Raji (cell line): Measurements from ENCODE around the gene PDGFD.

Source experiments
- POLR2A ChIP-seq: IDR thresholded peaks from 2 replicates; pipeline ENCODE4 v1.6.1; 2011; ENCODE audit warnings: low read depth, low read length, control low read depth; ENCODE audit not compliant: insufficient read depth

PDGFD gene

GRCh38 chr11:103978616-103979595 is 185.0 kb downstream of the PDGFD start:
- no peak for TF ChIP-seq POLR2A

DNA sequence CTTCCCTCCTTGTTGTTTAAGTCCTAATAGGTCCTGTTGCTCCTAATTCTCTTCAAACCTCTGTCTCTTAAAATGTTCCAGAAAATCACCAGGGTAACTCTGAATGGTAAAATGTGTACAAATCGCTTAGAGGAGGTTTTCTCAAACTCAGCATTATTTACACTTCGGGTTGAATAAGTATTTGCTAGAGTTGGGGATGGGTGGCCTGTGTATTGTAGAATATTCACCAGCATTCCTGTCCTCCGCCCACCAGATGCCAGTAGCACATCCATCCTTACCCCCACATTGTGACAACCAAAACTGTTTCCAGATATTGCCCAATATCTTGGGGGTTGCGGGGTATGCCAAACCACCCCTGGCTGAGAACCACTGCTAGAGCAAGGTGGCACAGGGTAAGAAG is 191.9 kb downstream of the PDGFD start:
- TF ChIP-seq POLR2A: no peak

GRCh38 chr11:103970701-103971249 is 193.2 kb downstream of the PDGFD start:
- TF ChIP-seq POLR2A: no peak

GRCh38 chr11:103968685-103969084 is 195.3 kb downstream of the PDGFD start:
- TF ChIP-seq POLR2A: no peak

GRCh38 chr11:103967985-103968384 is 196.0 kb downstream of the PDGFD start:
- no peak for TF ChIP-seq POLR2A

DNA sequence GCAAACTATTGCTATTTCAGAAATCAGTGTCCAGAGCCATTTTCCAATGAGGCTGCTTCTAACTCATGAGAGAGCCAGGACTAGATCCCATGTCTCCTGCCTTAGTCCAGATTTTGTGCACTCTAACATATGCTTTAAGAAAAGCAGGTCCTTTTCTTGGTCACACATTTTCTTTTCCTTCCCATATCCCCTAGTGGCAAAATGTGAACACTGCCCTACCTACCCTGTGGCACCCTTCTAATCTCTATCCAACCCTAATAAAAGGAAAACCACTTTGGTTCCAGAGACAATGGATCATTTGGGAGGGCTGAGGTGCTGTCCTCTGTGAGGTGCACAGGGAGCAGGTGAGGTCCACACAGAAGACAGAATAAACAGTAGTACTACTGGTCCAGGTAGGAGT is 199.6 kb downstream of the PDGFD start:
- no peak for TF ChIP-seq POLR2A

DNA sequence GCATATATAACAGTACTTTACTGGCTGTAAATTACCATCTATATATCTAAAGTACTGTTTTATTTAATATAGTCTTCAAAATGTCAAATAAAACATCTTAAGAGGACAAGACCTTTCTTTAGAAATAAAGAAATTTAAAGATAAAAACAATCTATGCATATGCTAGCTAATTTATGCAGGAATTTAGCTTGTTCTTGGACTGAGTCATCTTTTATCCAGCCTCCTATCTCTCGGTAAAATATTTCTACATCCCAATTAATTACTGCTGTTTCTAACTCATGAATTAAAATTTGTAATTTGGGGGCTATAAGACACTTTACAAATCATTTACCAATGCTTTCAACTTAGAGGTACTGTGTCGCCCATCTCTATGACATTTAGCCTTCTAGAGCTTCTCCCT is 200.3 kb downstream of the PDGFD start:
- TF ChIP-seq POLR2A: no peak

DNA sequence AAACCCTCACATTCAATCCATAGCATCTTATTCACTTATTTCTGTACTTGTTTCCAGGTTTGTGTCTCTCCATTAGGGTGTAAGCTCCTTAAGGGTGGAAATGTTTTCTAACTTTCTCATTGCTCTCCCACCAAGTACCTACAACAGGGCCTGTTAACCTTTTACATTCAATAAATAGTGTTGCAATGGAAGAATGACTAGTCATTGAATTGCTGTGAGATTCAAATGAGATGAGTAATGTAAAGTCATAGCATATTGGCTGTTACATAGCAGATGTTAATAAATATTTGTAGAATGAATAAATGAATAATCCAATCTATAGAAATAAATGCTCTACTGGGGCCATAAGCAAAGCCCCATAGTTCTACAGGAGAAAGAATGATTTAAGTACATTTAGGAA is 202.9 kb downstream of the PDGFD start:
- TF ChIP-seq POLR2A: no peak

DNA sequence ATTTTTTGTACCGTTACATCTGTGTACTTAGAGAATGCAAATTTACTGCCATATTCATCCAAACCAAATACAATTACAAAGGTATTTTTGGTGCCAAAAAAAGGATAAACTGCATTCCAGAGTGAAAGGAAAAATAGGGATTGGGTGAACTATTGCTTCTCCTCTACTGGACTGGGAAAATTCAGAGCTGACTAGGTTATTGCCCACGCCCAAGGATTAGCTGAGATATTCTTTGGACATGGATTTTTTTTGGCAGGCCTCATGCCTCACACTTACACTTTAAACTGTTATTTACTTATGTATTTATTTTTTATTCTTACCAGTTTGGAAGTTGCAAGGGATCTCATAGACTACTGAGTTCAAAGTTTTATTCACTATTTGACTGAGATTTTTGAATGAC is 203.8 kb downstream of the PDGFD start:
- TF ChIP-seq POLR2A: no peak

GRCh38 chr11:103959279-103959942 is 204.5 kb downstream of the PDGFD start:
- TF ChIP-seq POLR2A: no peak

DNA sequence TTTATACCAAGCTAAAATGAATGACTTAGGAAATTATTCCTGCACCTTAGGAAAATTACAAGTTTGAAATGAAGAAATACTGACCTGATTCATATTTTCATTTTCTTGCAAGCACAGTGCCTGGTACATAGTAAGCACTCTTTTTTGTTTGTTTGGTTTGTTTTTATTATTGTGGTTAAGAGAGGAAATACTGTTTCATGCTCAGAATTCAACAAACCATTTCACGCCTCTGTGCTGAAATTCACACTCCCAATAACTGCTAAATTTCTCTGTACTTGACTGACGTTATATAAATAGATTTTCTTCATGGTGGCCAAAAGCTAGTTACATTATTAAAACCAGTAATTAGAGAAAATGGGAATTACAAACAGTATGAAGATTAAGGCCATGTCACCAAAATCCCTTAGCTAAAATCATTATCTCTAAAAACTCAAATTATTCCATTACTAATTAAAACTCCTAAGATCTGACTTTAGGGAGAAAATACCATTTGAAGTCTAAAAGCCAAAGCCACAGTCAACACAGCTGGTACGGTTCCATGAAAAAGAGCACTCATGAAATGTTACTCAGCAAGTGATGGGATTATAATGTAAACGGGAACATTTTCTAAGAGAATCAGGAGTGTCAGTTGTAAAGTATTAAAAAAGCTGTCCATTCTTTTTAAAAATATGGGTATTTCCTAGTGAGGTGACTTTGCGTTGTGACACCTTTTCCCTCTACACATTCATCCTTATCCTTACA is 205.3 kb downstream of the PDGFD start:
- TF ChIP-seq POLR2A: no peak

GRCh38 chr11:103953797-103954486 is 210.0 kb downstream of the PDGFD start:
- no peak for TF ChIP-seq POLR2A

DNA sequence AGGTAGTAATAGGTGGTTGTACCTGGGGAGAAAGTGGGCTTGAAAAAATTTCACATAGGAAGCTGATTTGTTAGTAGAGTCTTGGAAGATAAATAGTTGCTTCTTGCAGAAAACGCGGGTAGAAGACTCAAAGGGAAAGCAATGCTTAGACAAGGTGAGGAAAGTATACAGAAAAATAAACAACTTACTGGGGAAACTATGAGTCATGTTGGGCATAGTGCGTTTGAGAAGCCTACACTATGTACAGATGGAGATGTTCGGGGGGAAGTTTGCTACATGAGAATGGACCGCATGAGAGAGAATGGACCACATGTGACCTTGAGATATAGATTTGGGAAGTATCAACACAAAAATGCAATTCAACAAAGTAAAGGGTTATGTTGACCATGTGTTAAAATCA is 214.2 kb downstream of the PDGFD start:
- no peak for TF ChIP-seq POLR2A

DNA sequence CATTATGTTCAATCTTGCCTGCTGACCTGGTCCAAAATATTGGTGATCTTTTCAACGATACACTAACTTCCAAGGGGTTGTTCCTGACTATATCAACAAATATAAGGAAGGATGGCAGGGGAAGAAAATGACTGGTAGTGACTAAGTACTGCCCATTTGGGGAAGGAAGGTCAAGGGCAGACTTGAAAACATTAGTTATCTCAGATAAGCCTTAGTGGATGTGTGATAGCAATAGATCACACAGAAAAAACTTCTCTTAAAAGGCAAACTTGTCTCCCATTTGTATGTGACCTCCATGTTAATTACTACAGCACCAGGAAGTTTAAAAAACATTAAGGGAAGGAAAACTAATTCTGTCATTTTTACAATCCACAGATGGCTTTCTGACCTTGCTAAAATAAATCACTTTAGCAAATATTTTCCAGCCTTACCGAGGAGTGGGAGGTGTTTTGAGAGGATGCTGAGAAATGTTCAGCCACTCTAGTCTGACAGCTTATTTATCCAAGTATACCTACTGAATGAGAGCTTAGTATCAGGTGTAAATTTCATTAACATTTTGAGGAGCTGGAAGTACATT is 215.7 kb downstream of the PDGFD start:
- TF ChIP-seq POLR2A: no peak
